Left cardiac atrium (tissue), 4 donors: ENCODE measurements around the gene BCL11B. TPM values are rescaled to one million over a fixed set of nuclear protein-coding genes. Genes with fewer than 3 reads are reported as not detected.
A peak's percentile ranks its signal among the peaks of the same experiment; 100 is the strongest.

Experiments
- ATAC-seq, 2 donors: fragments of 200-7000 bp; cut with Tn5 transposase; one replicate each; pipeline ENCODE4 v1.9.1; 2020; ENCODE audit warnings: mild to moderate bottlenecking in 2 of 2, moderate library complexity in 2 of 2
- DNase-seq: peaks from one replicate; pipeline ENCODE4 v3.0.0-alpha.2; 2020
- intact Hi-C, 2 donors: fragments of 100-400 bp; cut with DNase I; formaldehyde crosslinking; loops; one replicate each; pipeline versions ENCODE4 v1.14.1 to v1.15.1; 2022 to 2023
- total RNA-seq, 2 donors: library from RNA; stranded (reverse); fragmentation: NEBNext Ultra II Directional; extraction: Animal tissue kit (Norgen Biotek cat#: 25700); gene quantifications; one replicate each; pipeline ENCODE4 v1.2.1, GENCODE V29; 2021
- donor health status: DM: no; HTN: yes; CAD: no.
- donor health status: DM: no; HTN: yes; CAD: no; lungs with severe emphysema.
- donor health status: DM: yes; HTN: yes; CAD: no.
- donor health status: Dilated cardiomyopathy.

The BCL11B gene
- total RNA-seq, 2 donors from 2014 or later = 0.29 to 0.59 TPM

DNA sequence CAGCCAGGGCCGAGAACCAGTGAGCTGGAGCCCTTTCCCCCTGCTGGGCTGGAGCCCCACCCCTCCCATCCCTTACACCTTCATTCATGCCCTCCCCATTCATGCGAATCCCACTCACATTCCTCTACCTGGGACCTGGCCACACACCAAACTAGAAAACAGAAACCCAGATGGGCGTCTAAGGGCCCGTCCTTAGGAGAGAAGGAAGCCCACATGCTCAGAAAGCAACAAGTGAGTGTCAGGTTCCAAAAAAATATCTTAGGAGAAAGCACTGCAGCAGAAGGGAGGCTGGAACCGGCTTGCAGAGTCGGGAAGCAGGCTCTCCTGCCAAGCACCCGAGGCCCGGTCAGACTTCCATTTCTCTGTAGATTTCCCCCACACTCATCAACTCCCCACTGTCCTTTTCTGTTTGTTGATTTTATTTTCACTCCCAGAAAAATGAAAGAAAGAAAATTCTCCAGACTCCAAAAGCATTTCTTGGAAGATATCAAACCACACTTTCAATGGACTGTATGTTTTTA is 13.6 kb downstream of the BCL11B start:
- intact Hi-C loops = no loop called here
- ATAC-seq (peak in 1 of 2 donors; percentile 46), DNase-seq (no peak)

DNA sequence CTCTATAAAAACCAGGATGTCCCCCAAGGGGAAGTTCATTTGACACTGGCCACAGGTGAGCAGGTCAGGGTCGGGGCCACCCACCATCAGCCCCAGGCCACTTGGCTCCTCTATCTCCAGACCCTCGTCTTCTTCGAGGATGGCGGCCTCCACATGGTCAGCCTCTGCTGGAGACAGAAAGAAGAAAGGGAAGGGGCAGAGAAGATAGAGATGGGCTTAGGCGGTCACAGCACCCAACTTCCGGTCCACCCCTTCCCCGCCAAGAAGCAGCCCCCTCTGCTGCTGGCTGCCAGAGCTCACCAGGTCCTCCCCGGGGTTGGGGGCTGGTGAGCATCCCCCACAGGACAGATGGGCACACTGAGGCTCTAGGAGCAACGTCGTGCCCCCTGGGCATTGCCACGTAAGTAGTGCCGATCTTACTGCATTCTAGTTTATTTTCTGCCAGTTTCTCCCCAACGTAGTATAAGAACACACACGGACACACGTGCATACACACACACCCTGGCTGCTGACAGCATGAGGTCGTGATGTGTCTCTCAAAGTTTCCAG is 14.2 kb downstream of the BCL11B start:
- no peak for ATAC-seq
- intact Hi-C loops = no loop called here
- DNase-seq = no peak

DNA sequence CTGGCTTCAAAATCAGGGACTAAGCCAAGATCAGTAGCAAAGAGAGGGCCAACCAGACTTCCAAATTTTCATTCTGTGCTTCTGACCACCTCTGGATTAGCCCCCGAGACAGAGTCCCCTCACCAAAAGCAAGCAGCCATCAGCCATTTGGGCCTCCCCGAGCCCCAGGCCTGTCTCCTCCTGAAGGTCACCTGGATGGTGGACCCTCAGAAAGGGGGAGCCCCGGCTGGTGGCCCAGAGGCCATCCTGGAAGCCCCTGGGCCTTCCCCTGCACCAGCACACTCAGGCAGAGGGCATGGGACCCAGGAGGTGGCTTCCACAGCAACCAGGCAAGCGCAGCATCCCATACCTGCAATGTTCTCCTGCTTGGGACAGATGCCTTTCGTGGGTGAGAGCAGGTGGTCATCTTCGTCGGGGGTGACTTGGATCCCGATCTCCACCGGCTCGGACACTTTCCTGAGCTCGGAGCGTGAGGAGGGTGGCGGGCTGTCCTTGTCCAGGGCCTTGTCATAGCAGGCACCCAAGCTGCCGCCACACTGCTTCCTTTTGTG is 14.8 kb downstream of the BCL11B start:
- no peak for DNase-seq
- intact Hi-C loops = no loop called here
- no peak for ATAC-seq

DNA sequence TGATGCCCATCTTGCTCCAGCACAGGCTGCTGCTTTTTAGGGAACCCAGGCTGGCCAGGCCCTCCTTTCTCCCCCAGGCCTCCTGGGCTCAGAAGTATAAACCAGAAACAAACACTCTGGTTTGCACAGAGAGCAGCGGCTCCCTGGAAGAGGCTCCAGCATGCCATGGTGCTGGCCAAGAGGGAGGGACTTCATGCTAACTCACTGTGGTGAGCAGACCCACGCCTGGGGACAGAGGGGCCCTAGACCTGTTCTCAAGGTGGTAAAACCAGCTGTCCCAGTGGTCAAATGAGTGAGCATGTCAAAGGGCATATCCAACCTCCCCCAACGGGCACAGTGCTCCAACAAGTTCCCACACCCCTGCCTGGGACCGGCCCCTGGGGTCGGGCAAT is 15.5 kb downstream of the BCL11B start:
- DNase-seq (no peak), ATAC-seq (no peak)
- intact Hi-C loops = no loop called here

DNA sequence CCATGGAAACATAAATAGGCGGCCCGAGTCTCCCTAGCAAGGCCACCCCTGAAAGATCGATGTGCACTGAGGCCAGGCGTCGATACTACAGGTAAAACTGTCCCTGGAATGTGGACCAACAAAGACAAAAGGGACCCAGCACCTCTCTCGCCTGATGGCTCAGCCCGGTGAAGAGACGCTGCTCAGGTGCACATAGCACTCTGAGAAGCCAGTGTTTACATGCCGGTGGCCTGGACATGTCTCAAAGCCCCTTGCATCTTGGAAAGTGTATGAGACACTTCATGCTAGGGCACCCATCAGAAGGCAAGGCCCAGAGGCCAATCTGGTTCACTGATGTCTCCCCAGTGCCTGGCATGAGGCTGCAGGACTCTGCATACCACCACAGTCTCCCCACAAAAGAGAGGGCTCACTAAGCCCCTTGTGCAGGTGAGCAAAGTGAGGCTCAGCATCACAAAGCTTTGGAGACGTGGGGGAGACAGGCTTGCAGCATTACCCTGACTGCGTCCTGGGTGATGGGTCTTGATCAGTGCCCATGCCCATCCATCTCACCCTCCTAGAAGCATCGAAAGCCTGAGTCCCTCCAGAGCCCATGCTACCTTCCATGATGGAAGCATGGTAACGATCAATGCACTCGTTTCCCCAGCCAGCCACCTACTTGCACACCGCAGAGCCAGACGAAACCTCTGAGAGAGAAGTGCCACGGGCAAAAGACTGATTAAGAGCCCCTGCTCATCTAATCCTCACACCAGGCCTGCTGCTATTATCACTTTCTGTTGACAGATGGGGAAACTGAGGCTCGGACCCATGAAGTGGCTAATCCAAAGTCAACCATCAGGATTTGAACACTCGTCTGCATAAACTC is 16.1 kb downstream of the BCL11B start:
- ATAC-seq (no peak), DNase-seq (no peak)
- intact Hi-C loops = no loop called here

DNA sequence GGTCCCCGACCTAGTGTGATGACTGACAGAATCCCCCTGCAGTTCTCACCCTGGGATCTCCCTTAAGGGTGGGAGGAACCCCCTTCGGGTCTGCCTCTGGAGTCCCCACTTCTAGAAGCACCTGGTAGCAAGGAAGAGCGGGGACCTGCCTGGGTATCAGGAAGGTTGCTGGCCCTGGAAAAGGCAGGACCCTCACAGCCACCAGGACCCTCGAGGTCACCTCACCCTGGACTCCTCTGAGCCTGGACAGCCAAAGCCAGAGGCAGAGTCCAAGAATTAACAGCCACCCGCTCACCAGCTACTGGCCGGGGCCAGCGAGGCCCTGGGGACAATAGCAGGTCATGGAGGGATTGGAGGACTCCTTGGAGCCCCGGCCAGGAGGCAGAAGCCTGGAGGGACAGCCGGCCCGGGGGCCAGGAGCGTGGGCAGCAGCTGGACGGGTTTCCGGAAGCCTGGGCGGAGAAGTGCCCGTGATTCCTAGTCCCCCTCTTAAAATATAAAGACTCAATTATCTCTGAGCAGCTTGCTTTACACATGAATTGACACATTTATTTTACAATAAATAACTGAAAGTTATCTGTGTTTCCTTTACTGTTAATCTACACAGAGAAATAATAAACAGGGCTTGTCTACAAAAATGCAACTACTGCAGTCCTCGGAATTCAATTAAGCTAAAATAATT is 17.5 kb downstream of the BCL11B start:
- DNase-seq = no peak
- no peak for ATAC-seq
- intact Hi-C loops = no loop called here

DNA sequence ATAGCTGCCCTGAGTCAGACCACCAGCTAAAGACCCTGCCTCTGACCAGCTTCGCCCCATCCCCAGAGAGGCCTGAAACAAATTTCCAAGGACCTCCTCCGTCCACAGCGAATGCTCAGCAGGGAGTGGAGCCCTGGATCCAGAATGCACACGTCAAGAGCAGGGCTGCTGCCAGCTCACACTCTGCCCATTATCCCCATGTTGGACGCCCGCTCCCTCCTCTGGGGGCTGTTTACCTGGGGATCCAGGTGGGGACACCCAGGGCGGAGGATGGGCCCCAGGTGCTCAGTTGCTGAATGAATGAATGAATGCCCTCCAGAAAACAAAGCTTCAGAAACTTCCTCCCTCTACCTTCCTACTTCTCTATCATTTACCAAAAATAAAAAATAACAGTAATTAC is 18.1 kb downstream of the BCL11B start:
- ATAC-seq = no peak
- intact Hi-C loops = no loop called here
- no peak for DNase-seq

DNA sequence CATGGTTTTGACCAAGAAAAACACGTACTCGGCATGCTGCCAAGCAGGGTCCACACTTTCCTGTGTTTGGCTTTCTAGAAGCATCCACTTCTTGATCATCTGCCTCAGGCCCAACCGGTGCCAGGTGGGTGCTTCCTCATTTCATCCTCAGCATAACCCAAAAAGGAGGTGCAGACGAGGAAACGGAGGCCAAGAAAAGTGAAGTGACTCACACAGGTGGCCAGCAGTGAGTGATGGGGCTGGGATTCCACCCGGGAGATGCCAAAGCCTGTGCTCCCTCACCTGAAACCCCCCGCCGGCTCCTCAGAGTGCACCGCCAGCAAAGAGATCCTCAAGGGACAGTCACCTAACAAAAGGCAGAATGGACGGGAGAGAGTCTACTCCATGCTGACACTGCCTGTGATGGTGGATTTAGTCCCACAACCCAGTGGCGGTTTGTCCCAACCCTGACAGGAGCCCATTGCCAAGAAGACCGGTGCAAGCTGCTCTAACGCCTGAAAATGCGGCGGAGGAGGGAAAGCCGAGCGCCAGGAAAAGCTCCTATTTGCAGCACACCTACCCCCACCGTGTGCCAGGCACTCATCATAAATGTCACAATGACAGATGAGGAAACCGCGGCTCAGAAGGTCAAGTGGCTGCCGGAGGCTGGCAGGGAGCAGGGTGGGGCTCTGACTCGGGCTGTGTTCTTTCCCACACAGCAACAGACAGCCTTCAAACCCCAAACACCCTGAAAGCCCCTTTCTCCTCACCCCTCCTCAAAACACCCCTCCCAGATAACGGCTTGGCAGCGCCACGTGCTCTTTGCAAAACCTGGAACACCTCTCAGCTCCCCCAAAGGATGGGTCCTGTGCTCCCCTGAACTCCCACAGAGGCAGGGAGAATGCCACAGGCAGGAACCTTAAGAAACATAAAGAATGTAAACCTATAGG is 18.8 kb downstream of the BCL11B start:
- ATAC-seq = no peak
- no peak for DNase-seq
- intact Hi-C loops = no loop called here

DNA sequence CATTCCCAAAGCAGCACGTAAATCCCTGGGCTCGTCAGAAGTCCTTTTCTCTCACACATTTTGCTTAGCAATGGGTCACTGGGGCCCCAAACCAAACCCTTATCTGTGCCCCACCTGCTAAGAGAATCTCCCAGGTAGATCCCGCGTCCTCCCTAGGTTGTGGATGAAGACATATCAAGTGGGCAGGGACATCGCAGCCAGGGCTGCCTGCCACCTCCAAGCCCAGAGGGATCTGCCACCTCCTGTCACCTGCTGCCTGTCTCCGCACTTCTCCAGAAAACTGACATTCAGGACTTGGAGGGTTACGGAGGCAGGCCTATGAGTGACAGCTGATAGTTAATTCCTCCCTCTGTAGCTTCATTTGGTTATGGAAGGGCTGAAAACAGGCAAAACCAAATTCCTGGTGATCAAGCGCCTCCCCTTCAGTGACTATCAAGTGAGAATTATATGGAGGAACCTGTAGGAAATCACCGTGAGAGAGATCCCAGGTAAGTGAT is 19.5 kb downstream of the BCL11B start:
- intact Hi-C loops = no loop called here
- no peak for ATAC-seq
- DNase-seq = no peak

DNA sequence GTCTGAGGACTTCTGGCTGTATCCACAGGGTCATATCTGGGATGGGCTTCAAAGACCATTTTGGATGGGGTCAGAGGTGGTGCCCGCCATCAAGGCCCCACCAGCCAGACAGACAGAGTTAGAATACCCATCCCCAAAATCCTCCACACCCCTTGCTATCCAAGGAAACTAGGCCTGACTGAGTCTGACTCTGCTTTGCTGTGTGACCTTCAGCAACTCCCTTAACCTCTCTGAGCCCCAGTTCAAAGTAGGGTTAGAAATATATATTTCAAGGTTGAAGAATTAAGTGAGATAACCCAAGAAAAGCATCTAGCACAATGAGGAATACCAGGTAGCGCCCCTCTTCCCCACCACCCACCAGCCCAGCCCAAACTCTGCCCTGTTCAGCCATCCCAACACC is 20.3 kb downstream of the BCL11B start:
- DNase-seq (no peak), ATAC-seq (no peak)
- intact Hi-C loops = no loop called here

DNA sequence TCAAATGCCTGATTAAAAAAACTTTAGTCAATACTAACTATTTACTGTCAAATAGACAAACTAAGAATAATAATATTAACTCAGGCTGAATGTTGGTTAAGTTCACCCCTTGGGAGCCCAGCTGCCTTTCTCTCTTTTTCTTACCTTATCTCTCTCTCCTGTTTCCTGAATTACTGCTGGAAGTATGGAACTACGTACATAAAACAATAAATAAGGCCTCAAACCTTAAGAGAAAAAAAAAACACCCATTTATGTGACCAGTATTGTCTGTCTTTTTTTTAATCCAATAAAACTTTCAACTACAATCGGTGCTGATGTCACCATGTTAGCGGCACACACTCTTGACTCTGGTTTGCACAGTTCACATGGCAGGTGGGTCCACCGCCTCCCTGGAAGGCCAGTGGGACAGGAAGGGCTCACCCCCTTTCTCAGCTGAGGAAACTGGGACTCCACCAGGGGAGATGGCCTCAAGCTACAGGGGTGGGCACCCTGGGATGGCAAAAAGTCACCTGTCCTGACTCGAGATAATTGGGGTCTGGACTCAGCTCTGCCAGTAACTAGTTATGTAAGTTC is 21.3 kb downstream of the BCL11B start:
- ATAC-seq = no peak
- intact Hi-C loops = no loop called here

DNA sequence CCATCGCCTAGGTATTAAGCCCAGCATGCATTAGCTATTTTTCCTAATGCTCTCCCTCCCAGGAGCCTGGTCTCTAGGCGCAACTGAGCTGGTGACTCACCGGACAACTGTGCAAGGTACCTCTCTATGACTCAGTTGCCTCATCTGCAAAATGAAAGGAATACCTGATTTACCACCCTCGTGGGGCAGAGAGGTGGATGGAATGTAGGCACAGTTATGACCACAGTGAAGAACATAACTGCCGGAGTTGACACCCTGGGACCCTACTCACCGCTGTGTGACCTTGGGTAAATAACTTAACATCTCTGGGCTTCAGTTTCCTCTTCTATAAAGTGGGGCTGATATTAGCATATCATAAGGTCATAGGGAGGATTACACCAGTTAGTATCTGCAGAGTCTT is 22.6 kb downstream of the BCL11B start:
- intact Hi-C loops = no loop called here
- ATAC-seq = no peak
- no peak for DNase-seq

More for the DNA sequence above, 21.3 kb downstream of the BCL11B start:
- no peak for DNase-seq

DNA sequence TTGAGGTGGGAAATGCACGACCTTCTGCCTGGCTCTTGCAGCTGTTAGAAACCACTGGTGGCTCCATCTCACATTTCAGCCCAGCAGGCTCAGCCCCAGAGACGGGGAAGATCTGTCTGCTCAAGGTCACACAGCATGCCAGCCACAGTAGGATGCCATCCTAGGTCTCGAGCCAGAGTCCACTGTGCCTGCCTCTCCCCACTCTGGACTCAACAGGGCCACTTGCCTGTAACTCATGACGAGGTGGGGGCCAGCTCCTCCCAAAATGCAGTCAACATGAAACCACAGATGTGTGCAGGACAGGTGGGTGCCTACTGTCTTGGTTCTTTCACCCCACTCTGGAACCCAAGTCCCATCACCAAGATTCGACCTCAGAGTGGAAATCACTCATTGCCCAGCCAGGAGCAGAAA is 23.2 kb downstream of the BCL11B start:
- intact Hi-C loops = no loop called here
- no peak for DNase-seq
- ATAC-seq = no peak

DNA sequence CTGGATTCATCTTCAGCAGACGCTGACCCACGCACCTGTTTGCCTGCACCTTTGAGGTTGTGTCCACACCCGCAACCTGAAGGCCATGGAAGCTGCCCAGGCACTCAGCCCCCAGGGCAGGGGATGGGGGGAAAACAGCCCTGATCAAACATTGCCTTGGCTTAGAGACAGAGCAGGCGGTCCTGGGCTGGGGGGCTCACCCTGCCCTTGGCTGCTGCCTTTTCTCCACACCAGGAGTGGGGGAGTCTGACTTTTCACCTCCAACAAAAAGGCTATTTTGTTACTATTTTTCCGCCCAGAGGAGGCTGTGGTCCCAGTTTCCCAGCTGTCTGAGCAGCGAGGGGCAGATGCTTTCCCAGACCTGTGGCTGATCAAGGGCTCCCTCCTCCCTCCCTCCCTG is 24.2 kb downstream of the BCL11B start:
- intact Hi-C loops = no loop called here
- ATAC-seq = no peak
- no peak for DNase-seq

DNA sequence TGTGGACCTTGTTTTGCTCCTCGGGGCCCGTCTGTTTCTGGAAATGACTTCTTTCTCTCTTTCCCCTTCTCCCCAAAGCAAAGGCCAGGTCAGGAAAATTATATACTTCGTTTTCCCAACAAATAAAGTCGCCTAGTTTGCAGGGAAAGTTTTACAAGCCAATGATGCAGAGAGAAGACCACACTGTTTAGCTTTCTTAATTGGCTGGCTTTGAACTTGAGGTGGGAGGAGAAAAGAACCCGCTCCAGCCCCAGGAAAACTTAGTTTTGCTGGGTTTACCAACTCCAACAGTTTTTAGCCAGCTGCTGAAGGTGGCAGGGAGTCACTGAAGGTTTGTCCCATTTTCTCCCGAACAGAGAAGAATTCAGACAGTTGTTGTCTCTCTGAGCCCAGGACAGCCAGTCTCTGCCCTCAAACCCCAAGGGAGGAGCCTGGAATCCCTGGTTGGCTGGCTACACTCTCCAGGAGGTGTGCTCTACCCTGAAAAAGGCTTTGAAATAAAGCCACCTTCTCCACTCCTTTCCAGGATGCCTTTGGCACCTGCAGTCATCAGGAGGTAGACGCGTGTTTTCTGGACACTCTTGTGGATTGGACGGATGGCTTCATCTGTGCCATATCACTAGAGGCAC is 24.8 kb downstream of the BCL11B start:
- intact Hi-C loops = no loop called here
- DNase-seq = no peak
- ATAC-seq = no peak

DNA sequence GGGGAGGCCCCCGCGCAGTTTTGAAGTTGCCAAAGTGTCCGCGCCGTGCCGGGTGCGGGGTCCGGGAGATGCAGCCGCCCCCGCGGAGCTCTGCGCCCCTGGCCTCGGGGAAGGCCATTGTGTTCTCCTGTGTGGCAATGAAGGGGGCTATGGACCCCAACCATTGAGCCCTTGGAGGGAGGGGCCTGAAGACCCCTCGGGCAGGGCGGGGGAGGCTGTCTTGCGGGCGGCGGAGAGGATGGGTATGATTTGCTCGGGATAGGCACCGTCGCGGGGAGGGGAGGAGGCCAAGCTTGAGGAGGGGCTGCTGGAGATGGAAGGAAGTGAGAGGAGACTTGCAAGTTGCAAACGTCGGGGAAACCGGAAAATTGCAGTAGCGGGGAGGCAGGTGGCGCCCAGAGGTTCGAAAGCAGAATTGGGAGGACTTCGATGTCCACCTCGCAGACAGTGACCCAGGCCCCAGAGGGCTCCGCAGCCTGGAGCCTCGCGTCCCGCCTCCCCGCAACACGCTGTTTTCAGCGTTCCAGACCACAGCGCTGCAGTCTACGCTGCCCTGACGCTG is 25.4 kb downstream of the BCL11B start:
- intact Hi-C loops = no loop called here

DNA sequence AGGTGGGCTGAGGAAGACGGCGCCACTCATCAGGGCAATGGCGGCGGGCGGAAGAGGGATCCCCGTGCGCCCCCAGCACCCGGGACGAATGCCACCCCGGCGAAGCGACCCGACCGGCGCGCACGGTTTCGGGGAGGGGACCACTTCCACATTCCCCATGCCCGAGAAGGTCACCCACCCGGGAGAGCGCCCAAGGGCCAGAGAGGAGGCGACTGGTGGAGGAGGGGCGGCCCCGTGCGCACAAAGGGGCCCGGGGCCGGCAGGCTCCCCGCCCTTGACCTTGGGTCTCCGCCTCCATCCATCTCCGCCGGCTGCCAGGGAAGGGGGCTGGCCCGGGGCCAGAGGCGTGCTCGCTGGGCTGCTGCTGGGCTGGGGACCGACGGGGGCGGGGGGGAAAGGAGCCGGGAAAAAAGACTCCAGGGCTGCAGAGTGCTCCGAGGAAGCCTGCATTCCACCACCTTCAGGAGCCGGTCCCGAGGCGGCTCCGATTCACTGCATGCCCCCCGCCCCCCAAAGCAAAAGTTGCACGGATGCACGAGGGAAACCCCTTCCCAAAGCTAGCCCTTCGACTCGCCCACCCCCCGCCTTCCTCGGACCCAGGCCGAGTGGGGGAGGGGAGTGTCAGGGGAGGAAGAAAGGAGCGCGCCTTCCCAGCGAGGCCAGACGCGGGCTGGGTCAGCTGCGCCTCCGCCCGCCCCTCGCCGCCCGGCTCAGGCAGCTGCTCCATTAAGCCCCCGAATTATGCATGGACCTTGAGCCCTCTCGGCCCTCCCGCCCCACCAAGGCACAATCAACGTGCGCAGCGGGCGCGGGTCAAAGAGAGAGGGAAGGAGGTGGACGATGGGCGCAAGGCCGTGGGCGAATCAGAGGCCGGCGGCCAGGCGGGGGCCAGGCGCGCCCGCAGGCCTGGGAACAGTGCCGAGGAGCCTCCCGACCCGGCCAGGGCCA is 26.2 kb downstream of the BCL11B start:
- ATAC-seq (no peak), DNase-seq (no peak)
- intact Hi-C loops = no loop called here

More for the DNA sequence above, 25.4 kb downstream of the BCL11B start:
- no peak for ATAC-seq
- DNase-seq = no peak
